ENCODE results near the gene RSRC1.

GRCh38 chr3:158098834-158099424 is 11.0 kb upstream of the RSRC1 start:
- TF ChIP-seq SNAI2 (CRISPR knock-in tag; IDR thresholded peaks at IDR 0.05) (no peak), RARB (CRISPR knock-in tag; IDR thresholded peaks at IDR 0.05) (no peak), TOX (CRISPR knock-in tag; IDR thresholded peaks at IDR 0.05; ENCODE audit: borderline replicate concordance) (no peak), ZNF70 (CRISPR knock-in tag; IDR thresholded peaks at IDR 0.05) (no peak), ZFP30 (CRISPR knock-in tag; IDR thresholded peaks at IDR 0.05) (no peak), CREB5 (CRISPR knock-in tag; IDR thresholded peaks at IDR 0.05; ENCODE audit: low read depth) (no peak), ISL1 (CRISPR knock-in tag; IDR thresholded peaks at IDR 0.05) (no peak), ARNTL (CRISPR knock-in tag; IDR thresholded peaks at IDR 0.05; ENCODE audit: borderline replicate concordance, low read depth) (no peak), CSRNP3 (CRISPR knock-in tag; IDR thresholded peaks at IDR 0.05) (no peak), CSDC2 (CRISPR knock-in tag; IDR thresholded peaks at IDR 0.05) (no peak), PATZ1 (CRISPR knock-in tag; IDR thresholded peaks at IDR 0.05; ENCODE audit: borderline replicate concordance) (no peak), ZNF565 (CRISPR knock-in tag; conservative IDR thresholded peaks at IDR 0.05; ENCODE audit: low read depth) (no peak)

Data from SK-N-SH treated with all-trans-retinoic acid at 6 μM for 48 hours (cell line).